Activated T-helper 1 cell treated with Interleukin-2 at 50 U/mL for 16 hours (primary cell): ENCODE data around the gene APH1B.
"Not testable (repeated sequence)": the region's sequence is repeated elsewhere in the genome, so short reads cannot be mapped to it uniquely, and the experiment has no call there.

Experiments used
- DNase-seq: peaks from one replicate; pipeline ENCODE4 v3.0.0-alpha.2; 2020; ENCODE audit warnings: low read depth

APH1B gene

DNA sequence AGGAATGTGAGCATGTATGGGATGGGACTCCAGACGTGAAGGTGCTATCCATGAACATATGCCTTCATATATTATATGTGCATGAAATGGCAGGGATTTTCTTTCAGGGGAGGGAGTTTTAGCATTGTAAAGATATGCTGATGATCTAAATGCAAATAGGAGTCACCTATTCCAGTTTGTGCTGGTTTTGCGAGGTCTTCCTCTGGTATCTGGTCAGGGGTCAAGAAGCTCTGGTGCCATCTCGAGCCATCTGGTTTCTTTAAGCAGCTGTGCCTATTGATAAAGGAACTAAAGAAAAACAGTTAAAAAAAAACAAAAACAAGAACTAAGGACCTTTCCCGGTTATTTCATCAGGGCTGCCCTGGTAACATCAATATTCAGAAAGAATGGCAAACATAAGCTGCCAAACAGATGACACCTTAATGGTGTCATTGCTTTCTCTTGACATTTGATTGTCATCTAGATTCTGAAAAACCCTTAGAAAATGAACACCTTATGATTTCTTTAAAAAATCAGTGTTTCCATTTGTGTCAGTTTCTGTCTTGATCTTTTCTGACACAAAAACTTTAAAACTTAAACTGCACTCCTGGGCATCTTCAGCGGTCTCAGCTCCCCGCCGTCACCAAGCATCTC is 22.7 kb downstream of the APH1B start:
- no peak for DNase-seq

DNA sequence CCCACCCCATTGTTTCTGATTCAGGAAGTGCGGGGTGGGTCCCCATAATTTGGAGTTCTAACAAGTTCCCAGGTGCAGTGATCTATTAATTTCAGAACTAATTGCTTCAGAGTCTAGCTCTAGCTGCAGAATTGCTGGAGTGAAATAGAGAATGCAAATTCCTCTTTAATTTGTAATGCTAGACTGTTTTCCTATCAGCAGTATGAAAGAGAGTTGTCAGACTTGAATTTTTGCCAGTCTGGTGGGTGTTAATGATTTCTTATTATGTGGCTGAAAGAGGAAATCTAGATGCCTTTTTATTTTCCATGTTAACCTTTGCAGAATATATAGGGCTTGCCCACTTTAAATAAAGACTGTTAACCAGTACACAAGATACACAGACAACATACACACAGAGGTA is 23.7 kb downstream of the APH1B start:
- no peak for DNase-seq

DNA sequence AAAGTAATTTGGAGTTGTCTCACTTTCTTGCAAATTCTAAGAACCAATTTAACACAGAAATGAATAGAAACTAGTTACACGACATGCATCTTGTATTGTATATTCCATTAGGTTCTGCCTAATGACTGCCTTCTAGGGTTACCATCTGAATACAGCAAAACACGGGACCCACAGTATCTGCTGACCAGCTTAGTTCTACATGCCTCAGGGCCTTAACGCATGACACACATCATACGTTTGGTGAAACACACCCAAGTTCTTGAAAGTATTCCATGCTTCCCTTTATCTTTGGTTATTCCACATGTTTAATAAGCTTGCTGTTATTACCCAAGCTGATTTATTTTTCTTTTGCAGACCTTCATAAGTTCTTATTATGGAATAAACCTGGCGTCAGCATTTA is 27.9 kb downstream of the APH1B start:
- no peak for DNase-seq

DNA sequence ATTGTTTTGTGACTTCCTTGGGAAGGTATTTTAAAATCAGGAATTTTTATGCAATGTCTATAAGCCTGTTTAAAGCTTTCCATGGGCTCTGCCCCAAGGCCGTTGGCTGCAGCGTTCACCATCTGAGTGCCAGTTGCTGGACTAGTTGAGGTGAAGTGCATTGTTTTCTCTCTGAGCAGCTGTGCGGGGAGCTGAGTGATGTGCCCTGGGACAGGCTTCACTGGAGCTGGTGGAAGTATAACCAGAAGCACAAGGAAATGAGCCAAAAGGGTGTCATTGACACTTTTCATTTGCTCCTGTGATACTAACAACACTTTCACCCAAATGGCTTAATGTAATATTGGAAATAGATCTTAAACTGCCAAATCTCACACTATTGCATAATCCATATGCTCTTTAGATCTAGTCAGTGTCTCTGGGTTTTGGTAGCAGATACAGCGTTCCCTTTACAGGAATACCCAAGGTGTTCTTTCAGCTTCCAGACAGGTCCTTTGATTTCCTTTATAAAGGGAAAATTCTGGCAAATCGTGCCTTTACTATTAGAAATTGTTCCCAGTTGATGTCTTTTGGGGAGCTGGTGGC is 29.2 kb downstream of the APH1B start:
- DNase-seq = no peak

DNA sequence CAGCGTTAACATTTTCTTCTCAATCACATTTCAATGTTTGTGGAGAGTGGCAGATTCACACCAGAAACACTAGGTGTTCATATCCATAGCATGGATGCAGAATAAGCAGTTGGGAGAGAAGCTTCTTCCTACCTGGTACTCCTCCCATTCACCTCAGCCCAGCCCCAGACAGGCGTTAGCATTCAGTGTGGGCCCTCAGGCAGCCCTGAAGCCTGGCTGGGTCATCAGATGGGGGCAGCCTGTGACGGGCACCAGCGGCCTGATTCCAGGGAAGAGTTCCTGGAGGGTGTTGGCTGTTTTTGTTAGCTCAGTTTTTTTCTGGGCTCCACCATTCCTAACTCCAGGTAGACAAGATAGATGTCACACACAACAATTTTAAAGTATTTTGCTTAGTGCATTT is 31.1 kb downstream of the APH1B start:
- DNase-seq = no peak

DNA sequence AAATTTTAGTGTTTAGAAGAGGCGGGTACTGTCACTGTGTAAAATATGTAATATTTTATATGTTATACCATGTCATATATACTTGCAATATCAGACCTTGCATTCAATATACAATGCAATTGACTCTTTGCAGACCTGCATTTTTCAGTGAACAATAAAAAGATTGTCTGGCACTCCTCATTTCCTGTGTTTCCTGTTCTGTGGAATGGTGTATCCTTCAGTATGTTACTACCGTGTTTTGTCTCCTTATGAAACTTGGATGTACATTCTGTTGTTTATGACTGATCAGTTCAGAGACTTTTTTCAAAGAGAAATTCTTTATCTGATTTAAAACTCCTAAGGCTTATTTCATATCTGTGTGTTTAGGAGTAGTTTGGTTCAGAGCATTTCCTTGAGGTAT is 31.5 kb downstream of the APH1B start:
- DNase-seq = no peak

DNA sequence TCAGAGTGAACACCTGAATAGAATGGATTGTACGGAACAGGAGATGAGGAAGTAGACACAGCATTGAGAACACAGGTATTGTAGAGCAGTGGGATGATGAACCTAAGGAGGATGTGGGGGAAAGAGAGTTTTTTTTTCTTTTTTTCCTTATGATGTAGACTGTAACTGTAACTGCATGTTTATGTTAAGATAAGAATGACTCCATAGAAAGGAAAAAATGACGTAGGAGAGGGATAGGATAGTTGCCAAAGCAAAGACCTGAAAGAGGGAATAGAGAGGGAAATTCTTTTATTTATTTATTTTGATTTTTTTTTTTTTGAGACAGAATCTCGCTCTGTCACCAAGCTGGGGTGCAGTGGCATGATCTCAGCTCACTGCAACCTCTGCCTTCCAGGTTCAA is 33.2 kb downstream of the APH1B start:
- DNase-seq = no peak

DNA sequence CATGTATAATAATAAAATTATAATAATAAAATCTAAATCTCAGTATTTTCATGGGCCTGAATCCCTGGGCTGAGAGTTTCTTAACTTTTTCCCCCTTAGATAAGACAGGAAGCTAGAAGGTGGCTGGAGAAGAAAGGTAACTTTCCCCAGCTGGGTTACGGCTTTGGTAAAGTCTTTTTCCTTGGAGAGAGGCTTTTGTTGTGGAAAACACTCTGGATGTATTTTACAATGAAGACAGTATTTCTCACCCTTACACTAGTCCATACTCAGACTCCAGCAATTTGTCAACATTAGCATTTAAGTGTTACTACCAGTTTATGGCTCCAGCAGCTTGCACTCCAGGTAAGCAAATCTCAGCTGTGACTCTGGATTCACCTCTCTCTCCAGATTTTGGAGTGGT is 34.9 kb downstream of the APH1B start:
- no peak for DNase-seq

DNA sequence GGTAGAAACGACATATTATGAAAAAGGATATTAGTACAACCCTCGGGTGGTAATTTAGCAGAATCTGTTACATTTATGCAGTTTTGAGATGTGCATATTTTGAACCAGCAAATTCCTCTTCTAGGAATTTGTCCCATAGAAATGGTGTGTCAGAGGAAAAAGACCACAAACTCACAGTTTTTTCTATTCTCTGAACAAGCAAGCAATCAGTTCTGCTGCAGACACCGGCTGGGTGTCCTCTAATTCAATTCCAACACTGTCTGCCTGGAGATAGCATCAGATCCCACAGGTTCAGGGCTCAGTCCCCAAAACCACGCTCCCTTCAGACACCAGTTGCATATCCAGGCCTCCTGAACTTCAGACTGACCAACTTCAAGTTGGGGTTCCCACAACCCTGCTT is 36.4 kb downstream of the APH1B start:
- DNase-seq = no peak

DNA sequence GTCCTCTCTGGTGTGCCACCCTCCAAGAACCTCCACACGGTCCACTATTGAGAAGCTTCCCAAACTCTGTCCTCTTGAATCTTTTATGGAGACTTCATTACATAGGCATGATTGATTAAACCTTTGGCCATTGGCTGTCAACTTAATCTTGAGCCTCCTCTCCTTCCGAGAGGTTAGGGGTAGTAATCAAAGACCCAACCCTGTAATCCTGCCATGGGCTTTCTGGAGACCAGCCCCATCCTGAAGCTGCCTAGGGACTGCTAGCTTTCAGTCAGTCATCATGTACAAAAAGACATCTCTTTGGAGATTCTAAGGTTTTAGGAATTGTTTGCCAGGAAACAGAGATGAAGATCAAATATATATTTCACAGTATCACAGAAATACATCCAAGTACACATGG is 37.0 kb downstream of the APH1B start:
- DNase-seq = no peak

DNA sequence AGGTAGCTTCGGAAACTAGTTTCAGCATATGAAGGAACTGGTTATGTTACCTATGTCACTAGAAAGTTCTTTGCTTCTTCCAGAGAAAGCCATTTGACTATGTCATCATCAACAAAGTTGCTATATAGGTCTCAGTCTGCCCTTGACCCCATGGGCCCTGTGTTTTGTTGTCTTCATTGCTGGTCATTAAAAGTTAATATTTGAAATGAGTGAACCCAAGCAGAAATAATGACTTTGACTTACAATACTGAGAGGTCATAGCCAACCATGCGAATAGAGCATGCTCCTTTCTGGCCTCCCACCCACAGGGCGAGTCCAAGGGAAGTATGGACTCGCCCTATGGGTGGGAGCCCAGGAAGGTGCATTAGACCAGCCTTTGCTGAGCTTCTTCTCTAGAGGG is 40.9 kb downstream of the APH1B start:
- DNase-seq = no peak

DNA sequence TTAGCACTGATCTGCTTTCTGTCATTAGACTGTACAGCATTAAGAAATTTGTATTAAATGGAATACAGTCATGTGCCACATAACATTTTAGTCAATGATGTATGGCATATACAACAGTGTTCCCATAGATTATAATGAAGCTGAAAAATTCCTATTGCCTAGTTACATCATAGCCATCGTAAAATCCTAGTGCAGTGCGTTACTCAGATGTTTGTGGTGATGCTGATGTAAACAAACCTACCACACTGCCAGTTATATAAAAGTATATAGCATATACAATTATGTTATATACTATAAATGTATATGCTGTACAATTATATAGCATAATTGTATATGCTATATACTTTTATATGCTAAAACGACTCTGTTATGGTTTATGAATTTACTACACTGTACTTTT is 41.7 kb downstream of the APH1B start:
- DNase-seq = no peak

DNA sequence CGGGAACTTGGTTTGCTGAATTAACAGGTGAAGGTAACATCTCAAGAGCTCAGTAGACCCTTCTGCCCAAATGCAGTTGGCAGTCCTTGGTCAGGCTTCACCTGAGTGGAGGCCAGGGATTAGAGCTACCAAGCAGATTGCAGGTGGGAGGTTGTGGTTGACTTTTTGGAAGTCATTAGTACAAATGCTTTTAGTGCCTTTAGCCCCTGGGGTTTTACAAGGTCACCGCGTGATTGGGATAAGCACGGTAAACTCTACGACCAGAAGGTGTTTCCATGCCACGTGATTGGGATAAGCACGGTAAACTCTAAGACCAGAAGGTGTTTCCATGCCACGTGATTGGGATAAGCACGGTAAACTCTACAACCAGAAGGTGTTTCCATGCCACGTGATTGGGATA is 43.0 kb downstream of the APH1B start:
- not testable (repeated sequence) for DNase-seq

DNA sequence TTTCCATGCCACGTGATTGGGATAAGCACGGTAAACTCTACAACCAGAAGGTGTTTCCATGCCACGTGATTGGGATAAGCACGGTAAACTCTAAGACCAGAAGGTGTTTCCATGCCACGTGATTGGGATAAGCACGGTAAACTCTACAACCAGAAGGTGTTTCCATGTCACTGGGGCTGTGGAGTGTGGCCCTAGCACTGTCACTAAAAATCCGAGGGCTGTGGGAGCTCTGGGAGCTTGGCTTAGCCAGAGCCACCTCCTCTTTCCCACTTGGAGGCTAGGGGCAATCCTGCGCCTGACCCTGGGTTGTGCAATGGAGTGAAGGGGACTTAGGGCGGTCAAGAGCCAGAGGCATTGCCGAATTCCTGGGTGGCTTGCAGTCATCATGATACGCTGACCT is 43.6 kb downstream of the APH1B start:
- not testable (repeated sequence) for DNase-seq

DNA sequence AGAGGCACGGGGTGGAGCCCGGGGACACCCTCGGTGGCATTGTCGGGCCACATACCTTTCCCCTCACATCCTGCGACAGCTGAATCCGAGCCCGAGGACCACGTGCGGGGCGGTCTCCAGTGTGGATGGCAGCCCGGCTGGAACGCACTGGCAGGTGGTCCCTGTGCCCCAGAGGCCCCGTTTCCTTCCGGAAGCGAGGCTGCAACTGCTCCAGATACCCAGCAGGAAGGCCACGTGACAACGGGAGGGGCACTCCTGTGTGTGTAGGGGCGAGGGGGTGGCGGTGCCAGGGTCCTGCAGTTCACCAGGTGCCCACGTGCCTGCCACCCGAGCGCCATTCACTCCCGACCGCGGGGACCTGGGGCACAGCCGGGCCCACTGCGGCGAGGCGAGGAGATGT is 44.1 kb downstream of the APH1B start:
- no peak for DNase-seq

DNA sequence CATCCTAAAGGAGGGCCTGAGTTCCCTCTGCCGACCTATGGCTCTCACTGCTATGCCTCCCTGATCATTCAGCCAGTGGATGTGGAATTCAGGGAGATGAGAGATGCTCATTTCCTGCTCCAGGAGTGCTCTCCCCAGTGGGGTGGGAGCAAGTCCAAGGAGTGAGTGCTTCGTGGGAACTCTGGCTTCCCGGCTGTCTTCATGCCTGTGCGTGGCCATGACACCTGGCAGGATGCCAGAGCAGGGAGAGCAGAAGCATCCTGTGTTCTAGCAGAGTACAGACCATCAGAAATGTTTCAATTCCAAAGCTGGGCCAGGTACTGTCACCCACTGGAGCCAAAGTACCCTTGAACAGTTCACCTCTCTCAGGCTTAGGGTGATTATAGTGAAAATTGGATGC is 45.1 kb downstream of the APH1B start:
- no peak for DNase-seq

DNA sequence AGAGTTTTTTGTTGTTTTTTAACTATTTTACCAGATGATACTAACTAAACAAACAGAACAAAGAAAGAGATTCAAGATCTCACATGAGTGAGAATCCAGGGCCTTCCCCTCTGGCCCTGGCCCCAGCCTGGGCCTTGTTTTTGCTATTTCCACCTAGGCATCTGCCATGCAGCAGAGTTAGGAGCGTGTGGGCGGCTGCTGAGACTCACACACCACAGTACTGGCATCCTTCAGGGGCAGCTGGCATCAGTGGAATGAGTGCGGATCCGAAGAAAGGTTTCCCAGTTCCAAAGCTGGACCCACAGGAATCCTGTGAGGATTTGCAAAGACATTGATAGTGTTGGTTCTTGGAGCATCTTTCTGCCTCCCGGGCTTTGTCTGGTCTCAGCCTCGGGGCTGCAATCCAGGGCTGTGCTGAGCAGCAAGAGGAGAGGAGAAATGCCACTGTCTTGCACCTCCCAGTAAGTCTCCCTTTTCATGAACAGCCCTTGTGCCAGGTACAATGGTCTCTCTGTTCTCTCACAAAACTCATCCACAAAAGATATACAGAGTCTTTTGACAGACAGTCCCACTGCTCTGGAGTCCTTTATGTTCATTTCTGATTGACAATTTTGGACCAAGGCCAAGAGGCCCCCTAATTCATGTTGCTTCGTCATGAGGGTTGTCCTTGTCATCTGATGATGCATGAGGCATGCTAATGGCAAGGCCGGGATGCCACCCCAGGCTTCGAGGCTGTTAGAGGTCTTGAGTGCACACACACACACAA is 46.6 kb downstream of the APH1B start:
- DNase-seq = no peak

DNA sequence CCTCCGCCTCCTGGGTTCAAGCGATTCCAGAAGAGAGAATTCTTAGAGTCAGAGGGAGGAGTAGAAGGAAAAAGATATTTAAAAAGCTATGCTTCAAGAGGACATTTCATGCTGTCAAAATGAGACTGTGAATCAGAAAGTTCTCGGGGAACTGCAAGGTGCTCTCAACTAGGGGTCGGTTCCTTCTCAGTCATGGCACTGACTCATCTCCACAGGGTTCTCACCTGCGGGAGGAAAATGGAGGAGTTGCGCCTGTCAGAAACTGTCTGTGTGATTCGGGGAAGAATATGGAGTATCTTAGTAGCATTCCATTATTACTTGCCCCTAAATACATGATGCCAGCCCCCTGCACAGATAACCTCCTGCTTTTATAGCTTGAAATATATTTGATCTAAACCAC is 47.4 kb downstream of the APH1B start:
- DNase-seq = no peak

DNA sequence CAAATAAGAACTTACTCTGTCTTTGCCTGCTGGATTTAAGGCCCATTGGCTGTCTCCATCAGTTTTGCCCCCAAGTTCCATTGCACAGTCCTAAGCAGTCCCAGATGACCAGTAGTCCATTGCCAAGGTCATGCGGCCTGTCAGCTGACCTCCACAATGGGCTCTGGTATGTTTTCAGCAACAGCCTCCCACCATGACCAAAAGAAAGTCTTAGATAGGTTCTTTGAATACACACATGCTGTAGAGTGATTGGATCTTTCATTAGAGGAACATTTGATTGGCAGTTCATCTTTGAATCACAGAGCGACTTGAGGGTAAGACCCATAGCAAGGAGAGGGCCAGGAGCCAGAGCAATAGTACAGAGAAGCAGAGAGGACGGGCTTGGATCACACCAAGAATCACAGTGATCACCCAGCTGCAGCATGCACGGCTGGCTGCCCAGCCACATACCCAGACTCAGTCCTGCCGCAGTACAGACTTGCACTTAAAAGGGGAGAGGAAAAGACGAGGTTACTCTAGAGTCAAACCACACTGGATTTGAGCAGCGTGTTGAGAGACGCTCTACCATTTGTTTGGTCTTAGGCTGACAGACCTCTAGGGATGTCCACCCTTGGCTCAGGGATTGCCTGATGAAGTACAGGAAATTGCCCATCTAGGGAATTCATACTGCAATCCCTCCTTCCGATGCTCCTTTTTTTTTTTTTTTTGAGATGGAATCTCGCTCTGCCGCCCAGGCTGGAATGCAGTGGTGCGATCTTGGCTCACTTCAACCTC is 50.4 kb downstream of the APH1B start:
- no peak for DNase-seq

DNA sequence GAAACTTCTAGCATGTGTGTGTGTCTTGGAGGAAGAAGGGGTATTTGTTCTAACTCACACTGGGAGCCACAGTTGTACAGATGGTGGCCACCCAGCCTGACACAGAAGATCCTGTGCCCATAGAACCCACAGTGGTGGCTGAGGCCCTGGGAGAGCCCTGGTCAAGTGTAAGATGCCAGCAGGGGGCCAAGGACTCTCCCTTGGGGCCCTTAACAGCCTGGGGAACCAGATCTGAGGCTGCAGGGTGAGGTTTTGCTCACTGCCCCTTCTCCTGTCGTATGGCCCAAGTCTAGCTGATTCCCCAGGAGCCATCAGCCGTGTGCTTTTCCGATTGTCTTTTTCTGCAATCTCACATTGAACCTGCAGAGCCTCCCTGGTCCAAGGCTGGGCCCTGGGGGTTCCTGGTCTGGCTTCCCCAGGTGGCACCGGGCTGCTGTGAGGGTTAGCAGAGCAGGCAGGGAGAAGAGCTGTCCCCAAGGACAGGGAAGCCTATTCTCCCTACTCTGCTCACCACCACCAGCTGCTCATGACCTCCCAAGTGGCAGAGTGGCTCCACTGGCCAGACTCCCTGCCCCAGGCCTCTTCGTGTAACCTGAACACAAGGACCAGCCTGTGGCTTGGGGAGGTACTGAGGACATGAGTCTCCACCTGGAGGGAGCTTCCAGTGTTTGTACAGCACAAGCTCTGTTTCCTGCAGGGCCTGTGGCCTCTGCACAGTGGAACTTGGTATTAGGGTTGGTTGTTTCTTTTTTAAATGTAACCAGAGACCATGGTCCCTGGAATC is 52.4 kb downstream of the APH1B start:
- no peak for DNase-seq

DNA sequence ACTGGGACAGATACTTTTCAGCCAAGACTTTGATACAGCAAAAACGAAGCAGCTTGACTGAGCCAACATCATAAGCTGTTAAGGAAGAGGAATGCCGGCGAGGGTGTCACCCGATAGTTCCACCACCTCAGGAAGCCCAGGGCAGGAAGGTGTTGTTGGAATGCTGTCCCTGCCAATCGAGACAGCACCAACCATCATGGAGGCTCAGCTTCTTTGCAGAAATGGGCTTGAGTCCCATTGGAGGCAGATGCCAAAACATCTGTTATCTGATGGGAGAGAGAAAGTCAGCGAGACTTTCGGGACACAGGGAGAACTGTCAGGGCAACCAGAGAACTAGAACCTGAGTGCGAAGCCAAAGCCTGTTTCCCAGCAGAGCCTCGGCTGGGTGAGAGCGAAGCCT is 53.5 kb downstream of the APH1B start:
- no peak for DNase-seq

DNA sequence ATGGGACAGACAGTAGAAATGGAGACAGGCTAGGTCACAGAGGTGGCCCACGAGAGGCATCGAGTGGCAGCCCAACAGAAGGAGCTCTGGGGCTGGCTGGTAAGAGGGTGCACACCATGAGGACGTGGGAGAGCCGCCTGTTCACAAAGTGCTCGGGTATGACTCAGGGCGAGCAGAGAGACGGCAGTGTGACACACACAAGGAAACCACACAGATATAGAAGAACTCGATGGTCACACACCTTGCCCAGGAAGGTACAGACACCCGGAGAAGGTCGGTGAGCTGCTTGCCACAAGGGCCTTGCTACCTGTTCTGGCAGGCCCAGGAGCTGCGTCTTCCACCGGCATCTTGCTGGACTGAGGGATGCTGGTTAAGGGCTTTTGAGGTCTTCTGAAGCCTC is 54.1 kb downstream of the APH1B start:
- no peak for DNase-seq
